SIG-M5 (cell line): ENCODE data around the gene SSC4D.
"Not testable (repeated sequence)": the region's sequence is repeated elsewhere in the genome, so short reads cannot be mapped to it uniquely, and the experiment has no call there.

Experiments
- DNase-seq: peaks from one replicate; lab custom pipeline; 2025; lab: John Stamatoyannopoulos, UW

Gene SSC4D

DNA sequence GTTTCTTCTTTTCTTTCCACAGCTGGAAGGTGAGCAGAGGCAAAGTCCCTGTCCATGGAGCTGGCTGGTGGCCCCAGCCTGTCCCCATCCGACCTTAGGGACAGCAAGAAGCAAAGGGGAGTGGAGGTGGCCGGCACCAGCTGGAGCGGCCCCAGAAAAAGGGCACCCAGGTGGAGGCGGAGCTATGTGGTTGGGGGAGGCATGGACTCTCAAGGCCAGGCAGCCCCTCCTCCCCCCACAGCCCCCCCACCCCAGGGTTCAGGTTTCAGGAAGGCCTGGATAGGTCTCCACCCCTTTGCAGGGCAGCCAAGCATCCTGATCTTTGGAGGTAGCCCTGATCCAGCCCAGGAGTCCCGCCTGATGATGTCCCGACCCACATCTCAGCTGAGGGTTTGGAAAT is at the start of gene SSC4D:
Gene SSC4D, minus strand, starts transcription at position 161 of the 400 bp plus-strand sequence. CDS start 5,258 bp downstream, outside the sequence.
- DNase-seq = no peak

- DNase-seq = not testable (repeated sequence)
Measured at GRCh38 chr7:76458504-76458903, 49.0 kb upstream of the SSC4D start.

GRCh38 chr7:76457017-76457416 is 47.5 kb upstream of the SSC4D start:
- DNase-seq = not testable (repeated sequence)

GRCh38 chr7:76445577-76446008 is 36.1 kb upstream of the SSC4D start:
- DNase-seq = peak; percentile 30

- DNase-seq = not testable (repeated sequence)
Measured at GRCh38 chr7:76443846-76444245, 34.3 kb upstream of the SSC4D start.

DNA sequence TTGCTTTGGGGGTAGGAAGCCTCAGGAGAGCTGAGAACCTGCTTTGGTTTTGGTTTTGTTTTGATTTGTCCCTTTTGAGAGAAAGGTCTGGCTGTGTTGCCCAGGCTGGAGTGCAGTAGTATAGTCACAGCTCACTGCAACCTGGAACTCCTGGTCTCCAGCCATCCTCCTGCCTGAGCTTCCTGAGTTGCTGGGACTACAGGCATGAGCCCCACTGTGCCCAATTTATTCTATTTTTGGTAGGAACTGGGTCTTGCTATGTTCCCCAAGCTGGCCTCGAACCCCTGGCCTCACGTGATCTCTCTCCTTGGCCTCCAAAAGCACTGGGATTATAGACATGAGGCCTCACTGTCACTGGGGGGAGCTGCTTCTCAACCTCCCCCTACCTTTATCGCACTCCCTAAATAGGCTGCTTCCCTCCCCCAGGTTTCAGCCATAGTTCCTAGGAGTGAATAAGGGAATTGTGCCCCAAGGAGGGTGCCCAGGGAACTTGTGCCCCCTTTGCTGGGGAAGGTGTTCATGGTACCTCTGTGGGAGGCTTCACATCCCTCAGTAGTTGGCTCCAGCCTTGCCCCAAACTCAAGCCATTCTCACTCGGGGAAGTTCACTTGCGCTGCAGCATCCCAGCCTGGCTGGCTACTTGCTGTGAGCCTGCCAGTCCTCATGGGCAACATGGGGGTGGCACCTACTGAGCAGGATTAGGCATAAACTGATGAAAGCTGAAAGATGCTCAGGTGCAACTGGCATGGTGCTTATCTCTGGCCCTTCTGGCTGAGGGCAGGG is 33.4 kb upstream of the SSC4D start:
- not testable (repeated sequence) for DNase-seq

GRCh38 chr7:76441792-76442191 is 32.3 kb upstream of the SSC4D start:
- not testable (repeated sequence) for DNase-seq

GRCh38 chr7:76440404-76440803 is 30.9 kb upstream of the SSC4D start:
- not testable (repeated sequence) for DNase-seq

DNA sequence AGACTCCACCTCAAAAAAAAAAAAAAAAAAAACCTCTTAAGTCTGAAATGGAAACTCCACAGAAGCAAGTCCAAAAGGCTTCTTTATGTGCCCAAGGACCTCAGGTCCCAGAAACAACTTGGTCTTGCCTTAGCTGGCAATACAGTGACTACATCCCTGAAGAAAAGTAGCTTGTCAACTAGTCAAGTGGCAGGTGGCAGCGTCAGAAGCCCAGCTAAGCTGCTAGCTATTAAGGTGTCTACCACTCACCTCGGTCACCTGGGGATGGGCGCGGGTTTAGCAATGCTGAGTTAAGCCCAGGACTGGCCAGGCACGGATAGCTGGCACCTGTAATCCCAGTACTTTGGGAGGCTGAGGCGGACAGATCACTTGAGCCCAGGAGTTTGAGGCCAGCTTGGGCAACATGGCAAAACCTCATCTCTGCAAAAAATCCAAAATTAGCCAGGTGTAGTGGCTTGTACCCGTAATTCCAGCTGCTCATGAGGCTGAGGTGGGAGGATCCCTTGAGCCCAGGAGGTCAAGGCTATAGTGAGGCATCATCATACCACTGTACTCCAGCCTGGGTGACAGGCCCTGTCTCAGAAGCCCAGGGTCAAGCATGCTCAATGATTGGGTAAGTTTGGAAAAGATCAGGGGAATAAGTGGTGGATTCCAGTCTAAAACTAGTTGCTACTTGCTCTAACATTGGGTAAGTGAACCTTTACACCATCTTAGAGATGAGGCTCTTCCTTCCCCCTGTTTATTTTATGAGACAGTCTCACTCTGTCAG is 29.8 kb upstream of the SSC4D start:
- not testable (repeated sequence) for DNase-seq

DNA sequence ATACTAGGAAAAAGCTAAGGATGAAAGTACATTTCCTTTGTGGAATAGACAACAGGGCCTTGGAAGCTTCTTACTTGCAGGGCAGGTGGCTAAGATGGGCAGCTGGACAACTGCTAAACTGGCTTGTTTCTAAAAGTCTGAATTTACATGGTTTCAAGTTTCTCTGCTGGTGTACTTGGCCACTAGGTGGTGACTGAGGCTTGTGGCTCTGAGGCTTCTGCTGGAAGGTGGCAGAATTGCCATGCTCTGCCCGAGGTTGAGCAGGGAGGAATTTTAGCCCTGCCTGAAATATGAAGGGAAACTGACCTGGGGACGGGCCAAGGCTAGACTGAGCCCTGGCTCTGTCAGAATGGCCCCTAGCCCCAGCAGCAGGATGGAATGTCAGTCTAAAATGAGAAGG is 28.4 kb upstream of the SSC4D start:
- not testable (repeated sequence) for DNase-seq

GRCh38 chr7:76430836-76431235 is 21.3 kb upstream of the SSC4D start:
- no peak for DNase-seq

DNA sequence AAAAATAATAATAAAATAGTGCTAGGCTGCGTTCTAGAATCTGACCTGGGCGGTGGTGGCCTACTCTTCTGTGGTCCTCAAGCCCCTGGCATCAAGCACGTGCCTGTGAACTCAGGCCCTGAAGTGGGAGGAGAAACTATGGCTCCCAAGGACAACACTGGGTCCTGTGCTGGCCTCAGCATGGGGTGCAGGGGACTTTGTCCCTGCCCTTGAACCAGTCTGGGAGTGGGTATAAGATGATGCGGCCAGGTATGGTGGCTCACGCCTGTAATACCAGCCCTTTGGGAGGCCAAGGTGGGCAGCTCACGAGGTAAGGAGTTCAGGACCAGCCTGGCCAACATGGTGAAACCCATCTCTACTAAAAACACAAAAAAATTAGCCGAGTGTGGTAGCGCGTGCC is 20.7 kb upstream of the SSC4D start:
- no peak for DNase-seq

DNA sequence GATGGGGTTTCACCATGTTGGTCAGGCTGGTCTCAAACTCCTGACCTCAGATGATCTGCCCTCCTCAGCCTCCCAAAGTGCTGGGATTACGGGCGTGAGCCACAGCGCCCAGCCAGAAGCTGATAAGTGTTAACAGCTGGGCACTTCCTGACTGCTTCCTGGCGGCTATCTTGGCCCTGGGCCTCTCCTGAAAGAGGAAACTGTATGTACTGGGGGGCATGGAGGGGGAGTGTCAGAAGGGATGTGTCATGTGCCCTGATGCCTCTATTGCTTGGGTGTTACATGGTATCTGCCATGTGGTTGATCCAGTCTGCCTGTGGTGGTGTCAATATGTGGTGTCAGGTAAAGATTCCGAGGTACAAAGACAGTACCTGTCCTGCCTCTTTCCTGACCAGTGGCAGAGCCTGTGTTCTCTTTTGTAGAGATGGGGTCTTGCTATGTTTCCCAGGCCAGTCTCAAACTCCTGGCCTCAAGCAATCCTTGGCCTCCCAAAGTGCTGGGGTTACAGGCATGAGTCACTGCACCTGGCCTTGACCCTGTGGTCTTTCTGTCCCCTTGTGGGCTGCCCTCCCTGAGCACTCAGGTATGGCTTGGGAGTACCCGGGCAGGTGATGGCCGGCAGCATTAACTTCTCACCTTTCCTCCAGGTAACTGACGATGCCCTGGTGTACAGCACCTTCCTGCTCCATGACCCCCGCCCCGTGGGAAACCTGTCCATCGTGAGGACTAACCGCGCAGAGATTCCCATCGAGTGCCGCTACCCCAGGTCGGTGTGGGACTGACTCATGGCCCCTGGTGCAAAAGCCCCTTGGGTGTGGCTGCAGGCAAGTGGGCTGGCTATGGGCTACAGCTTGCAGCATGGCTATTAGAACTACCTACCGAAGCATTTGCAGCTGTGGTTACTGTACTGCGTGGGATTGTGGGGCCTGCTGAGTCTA is 19.6 kb upstream of the SSC4D start:
- DNase-seq = no peak

- DNase-seq = no peak
Measured at GRCh38 chr7:76428149-76428823, 18.8 kb upstream of the SSC4D start.

DNA sequence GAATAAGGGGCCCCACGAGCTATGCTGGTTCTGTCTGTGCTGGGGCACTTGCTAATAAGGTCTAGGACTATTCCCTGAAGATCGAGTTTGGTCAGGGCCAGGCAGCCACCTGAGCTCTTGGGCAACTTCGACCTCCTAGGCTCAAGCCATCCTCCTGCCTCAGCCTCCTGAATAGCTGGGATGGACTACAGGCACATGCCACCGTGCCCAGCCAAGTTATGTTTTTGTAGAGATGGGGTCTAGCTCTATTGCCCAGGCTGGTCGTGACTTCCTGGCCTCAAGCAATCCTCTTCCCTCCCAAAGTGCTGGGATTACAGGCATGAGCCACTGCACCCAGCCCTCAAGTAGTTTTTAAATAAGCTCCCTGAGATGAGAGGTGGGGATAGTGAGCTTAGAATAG is 18.1 kb upstream of the SSC4D start:
- DNase-seq = no peak

DNA sequence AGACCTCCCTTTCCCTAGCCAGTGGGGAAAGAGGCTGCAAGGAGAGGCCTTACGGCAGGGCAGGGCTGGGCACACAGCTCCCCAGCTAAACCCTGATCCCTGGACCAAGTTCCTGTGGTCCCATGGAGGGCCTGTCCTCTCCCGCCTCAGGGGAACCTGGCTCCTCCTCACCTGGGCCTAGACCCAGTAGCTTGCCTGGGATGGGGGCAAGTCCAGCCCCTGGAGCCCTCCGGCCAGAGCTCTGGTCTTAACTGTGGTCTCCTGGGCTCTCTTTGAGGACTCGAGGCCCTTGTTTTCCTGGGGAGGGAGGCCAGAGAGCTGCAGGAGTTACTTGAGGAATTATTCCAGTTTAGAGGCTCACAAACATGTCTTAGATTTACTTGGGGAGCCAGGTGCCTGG is 16.7 kb upstream of the SSC4D start:
- no peak for DNase-seq

DNA sequence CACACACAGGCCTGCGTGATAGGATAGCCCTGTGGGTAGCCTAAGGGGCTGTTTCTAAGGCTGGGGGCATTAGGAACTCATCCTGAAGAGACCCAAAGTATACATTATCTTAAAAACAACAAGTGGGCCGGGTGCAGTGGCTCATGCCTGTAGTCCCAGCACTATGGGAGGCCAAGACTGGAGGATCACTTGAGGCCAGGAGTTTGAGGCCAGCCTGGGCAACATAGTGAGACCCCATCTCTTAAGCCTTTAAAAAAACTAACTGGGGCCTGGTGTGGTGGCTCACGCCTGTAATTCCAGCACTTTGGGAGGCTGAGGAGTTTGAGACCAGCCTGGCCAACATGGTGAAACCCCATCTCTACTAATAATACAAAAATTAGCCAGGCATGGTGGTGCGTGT is 16.1 kb upstream of the SSC4D start:
- DNase-seq = not testable (repeated sequence)

DNA sequence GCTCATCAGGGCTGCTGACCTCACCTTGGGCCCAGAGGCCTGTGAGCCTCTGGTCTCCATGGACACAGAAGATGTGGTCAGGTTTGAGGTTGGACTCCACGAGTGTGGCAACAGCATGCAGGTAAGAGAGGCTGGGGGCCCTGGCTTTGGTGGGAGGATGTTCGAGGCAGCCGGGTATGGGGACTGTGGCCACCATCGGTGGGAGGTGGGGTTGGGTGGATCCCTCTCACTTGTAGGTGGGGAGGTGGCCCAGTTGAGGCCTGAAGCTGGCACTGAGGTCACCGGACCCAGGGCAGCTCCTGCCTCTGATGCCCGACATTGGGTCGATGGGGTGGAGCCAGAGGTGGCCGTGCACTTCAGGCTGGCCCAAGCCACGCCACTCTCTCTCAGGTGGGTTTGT is 15.7 kb upstream of the SSC4D start:
- DNase-seq = no peak

DNA sequence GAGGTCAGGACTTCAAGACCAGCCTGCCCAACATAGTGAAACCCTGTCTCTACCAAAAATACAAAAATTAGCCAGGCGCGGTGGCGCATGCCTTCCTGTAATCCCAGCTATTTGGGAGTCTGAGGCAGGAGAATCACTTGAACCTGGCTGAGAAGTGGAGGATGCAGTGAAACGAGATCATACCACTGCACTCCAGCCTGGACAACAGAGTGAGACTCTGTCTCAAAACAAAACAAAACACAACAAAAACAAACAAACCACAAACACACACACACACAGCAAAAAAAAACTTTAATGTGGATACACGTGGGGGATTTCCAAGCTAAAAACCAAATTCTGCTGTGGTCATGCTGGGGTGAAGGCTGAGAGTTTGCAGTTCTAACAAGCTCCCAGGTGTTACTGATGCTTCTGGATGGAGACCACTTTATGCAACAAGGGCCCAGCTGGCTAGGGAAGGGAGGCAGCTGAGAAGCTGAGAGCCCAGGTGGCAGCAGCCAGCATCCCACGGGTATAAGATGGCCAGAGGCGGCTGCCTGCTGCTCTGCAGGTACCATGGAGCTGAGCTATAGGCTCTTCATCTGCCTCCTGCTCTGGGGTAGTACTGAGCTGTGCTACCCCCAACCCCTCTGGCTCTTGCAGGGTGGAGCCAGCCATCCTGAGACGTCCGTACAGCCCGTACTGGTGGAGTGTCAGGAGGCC is 15.1 kb upstream of the SSC4D start, which contains the start of gene ZP3:
Gene ZP3, plus strand, starts transcription at position 538 of the 699 bp plus-strand sequence. Its CDS starts 15 bp downstream, at position 553.
- DNase-seq = no peak

GRCh38 chr7:76423666-76424412 is 14.3 kb upstream of the SSC4D start:
- no peak for DNase-seq
